HepG2 (cell line): Measurements from ENCODE around the gene TOPBP1. TPM values are rescaled to one million over a fixed set of nuclear protein-coding genes. Genes with fewer than 3 reads are reported as not detected.

Experiments
- ATAC-seq: fragments of 200-7000 bp; cut with Tn5 transposase; 3 replicates; pipeline ENCODE4 v1.9.1; 2020; ENCODE audit warnings: mild to moderate bottlenecking, moderate library complexity
- BruUV-seq: library from RNA; stranded (reverse); fragments of 400-500 nt; replicated peaks from 2 replicates; lab custom pipeline; 2021; lab: Mats Ljungman, UMichigan
- CTCF ChIA-PET: fragments of 300-600 bp; formaldehyde crosslinking; extraction: SDS; loops from one replicate; lab custom pipeline; 2021; ENCODE audit warnings: low total read pairs, inconsistent platforms, low intra/inter-chr PET ratio; lab: Yijun Ruan, JAX
- POLR2A ChIA-PET: fragments of 350-600 bp; sonication (Branson Sonifier 250); formaldehyde crosslinking; loops from one replicate; lab custom pipeline; 2020; ENCODE audit warnings: antibody characterized with exemption, inconsistent platforms; lab: Yijun Ruan, JAX
- DNase-seq: peaks from one replicate; pipeline ENCODE4 v3.0.0-alpha.2; 2015; ENCODE audit warnings: low spot score
- FAIRE-seq: peaks from 3 replicates; lab custom pipeline; 2011; peaks lifted over from hg19 to GRCh38; lab: Jason Lieb, UNC
- H2AFZ ChIP-seq: one replicate; pipeline ENCODE4 v1.6.1; 2011; ENCODE audit warnings: low read length, inconsistent platforms
- H3K27ac ChIP-seq: fragments of 300-600 bp; 3 replicates; pipeline ENCODE4 v1.8.0; 2011; ENCODE audit warnings: mixed run types, mild to moderate bottlenecking, mixed read lengths, low read length, inconsistent platforms; ENCODE audit not compliant: insufficient read depth; ENCODE audit errors: extremely low read length
- H3K27me3 ChIP-seq, 2 experiments: fragments of 200-600 bp in 1 of 2; 2 replicates in 1 of 2; 3 replicates in 1 of 2; pipeline versions ENCODE4 v1.6.0 to v1.8.0; 2011; ENCODE audit warnings: low read length in 2 of 2, mild to moderate bottlenecking in 2 of 2, moderate library complexity in 2 of 2, inconsistent platforms in 1 of 2; ENCODE audit not compliant: insufficient read depth in 2 of 2, control insufficient read depth in 1 of 2
- H3K36me3 ChIP-seq, 2 experiments: fragments of 200-600 bp in 1 of 2; replicated peaks in 1 of 2; 2 replicates in 1 of 2; 3 replicates in 1 of 2; pipeline versions ENCODE4 v1.5.1 to v1.8.0; 2011; ENCODE audit warnings: low read length in 2 of 2, inconsistent platforms in 1 of 2; ENCODE audit not compliant: insufficient read depth in 2 of 2, control insufficient read depth in 1 of 2
- H3K4me1 ChIP-seq: 2 replicates; pipeline ENCODE4 v1.5.1; 2012; ENCODE audit warnings: low read length, inconsistent platforms; ENCODE audit not compliant: insufficient read depth
- H3K4me2 ChIP-seq: 2 replicates; pipeline ENCODE4 v1.6.0; 2011; ENCODE audit warnings: low read depth, low read length, inconsistent platforms
- H3K4me3 ChIP-seq, 3 experiments: fragments of 200-600 bp in 1 of 3; sonication (generic), shearing (Covaris generic) in 1 of 3; replicated peaks in 1 of 3; 2 replicates each; pipeline ENCODE4 v1.5.1; 2011 to 2016; ENCODE audit warnings: low read length in 3 of 3, inconsistent platforms in 2 of 3, low read depth in 2 of 3, mild to moderate bottlenecking in 2 of 3, control low read depth in 1 of 3, mixed read lengths in 1 of 3; ENCODE audit not compliant: insufficient read depth in 1 of 3
- H3K79me2 ChIP-seq: one replicate; pipeline ENCODE4 v1.6.1; 2011; ENCODE audit warnings: low read length, inconsistent platforms; ENCODE audit not compliant: insufficient read depth
- H3K9ac ChIP-seq: 2 replicates; pipeline ENCODE4 v1.6.0; 2011; ENCODE audit warnings: mild to moderate bottlenecking, low read depth, low read length, inconsistent platforms; ENCODE audit not compliant: insufficient read depth
- H3K9me3 ChIP-seq: 2 replicates; pipeline ENCODE4 v1.5.1; 2012; ENCODE audit warnings: mild to moderate bottlenecking, low read length
- H4K20me1 ChIP-seq: 2 replicates; pipeline ENCODE4 v1.6.0; 2011; ENCODE audit warnings: inconsistent platforms, mild to moderate bottlenecking, low read length, moderate library complexity; ENCODE audit not compliant: insufficient read depth
- CERS6 ChIP-seq: sonication (generic); formaldehyde crosslinking; IDR thresholded peaks from 2 replicates; pipeline ENCODE4 v1.5.0; 2020; ENCODE audit warnings: missing genetic modification reagents
- HIC2 ChIP-seq: sonication (generic); formaldehyde crosslinking; IDR thresholded peaks from 2 replicates; pipeline ENCODE4 v1.9.0; 2022; ENCODE audit warnings: low read depth, missing genetic modification reagents
- JUNB ChIP-seq: sonication (generic); formaldehyde crosslinking; IDR thresholded peaks from 2 replicates; pipeline ENCODE4 v1.8.0; 2022; ENCODE audit warnings: missing genetic modification reagents, mild to moderate bottlenecking, borderline replicate concordance
- MYC ChIP-seq: sonication (generic); formaldehyde crosslinking; IDR thresholded peaks from 2 replicates; pipeline ENCODE4 v1.9.0; 2021; ENCODE audit warnings: missing genetic modification reagents, borderline replicate concordance
- REST ChIP-seq, 2 experiments: IDR thresholded peaks; 2 replicates each; pipeline ENCODE4 v1.6.1; 2011 to 2012; ENCODE audit warnings: low read length in 2 of 2, borderline replicate concordance in 1 of 2, low read depth in 1 of 2, mild to moderate bottlenecking in 1 of 2, moderate library complexity in 1 of 2
- SALL2 ChIP-seq: sonication (generic); formaldehyde crosslinking; IDR thresholded peaks from 2 replicates; pipeline ENCODE4 v1.8.1; 2023; ENCODE audit warnings: mild to moderate bottlenecking, missing genetic modification reagents, inconsistent platforms
- SMYD3 ChIP-seq: sonication (generic); formaldehyde crosslinking; IDR thresholded peaks from 2 replicates; pipeline ENCODE4 v1.8.1; 2023; ENCODE audit warnings: mild to moderate bottlenecking, missing genetic modification reagents
- WGBS: methylation state at CpG from one replicate; pipeline ENCODE4 v1.1.6; 2017; ENCODE audit warnings: low lambda C conversion rate; 5-methylcytosine and 5-hydroxymethylcytosine counted together
- in situ Hi-C: cut with HindIII; loops from 2 replicates; pipeline ENCODE4 v1.10.0; 2017; ENCODE audit warnings: low pct_unique_long_range_greater_than_20kb; ENCODE audit not compliant: extremely low pct_ligation_motif_present
- intact Hi-C: fragments of 100-400 bp; cut with micrococcal nuclease; formaldehyde crosslinking; loops from one replicate; pipeline ENCODE4 v1.10.0; 2022; ENCODE audit not compliant: unreplicated experiment
- polyA plus RNA-seq, 8 experiments: library from polyadenylated mRNA; depleted of rRNA in 3 of 8; stranded (reverse) in 7 of 8; unstranded in 1 of 8; fragments of >200 nt; fragmentation: Illumina TruSeq in 4 of 8; extraction: Trizol in 4 of 8; gene quantifications; 2 replicates each; pipeline versions ENCODE4 v1.2.1 to v1.2.3, GENCODE V29; 2011 to 2016; ENCODE audit warnings: low read depth in 4 of 8, missing spikeins in 1 of 8, mixed read lengths in 1 of 8; ENCODE audit not compliant: insufficient read depth in 1 of 8
- total RNA-seq, 5 experiments: library from RNA; depleted of rRNA; stranded (reverse); fragments of >200 nt; fragmentation: Illumina TruSeq; extraction: Trizol; gene quantifications; 2 replicates each; pipeline ENCODE4 v1.2.3, GENCODE V29; 2016; ENCODE audit warnings: low read depth in 1 of 5

The TOPBP1 gene
- total and polyA plus RNA-seq, 2 of the 13 experiments (the other 11 are each of a cell fraction or from before 2014, with no cell fraction given), result 24.3 to 42.9 TPM

GRCh38 chr3:133699903-133700302 lies 38.2 kb upstream of the TOPBP1 start:
- TF ChIP-seq JUNB (CRISPR knock-in tag) (no peak), SALL2 (CRISPR knock-in tag) (no peak), CERS6 (CRISPR knock-in tag) (no peak), REST (IDR thresholded peaks at IDR 0.05; ENCODE audit: borderline replicate concordance in 1 of 2, low read depth in 1 of 2, low read length in 2 of 2) (no peak), SMYD3 (CRISPR knock-in tag) (no peak), MYC (CRISPR knock-in tag) (no peak), HIC2 (CRISPR knock-in tag) (no peak)
- in situ Hi-C loops, result no loop called here
- H2AFZ ChIP-seq, result no peak overlapping the region
- no peaks in the 10 kb centered on the region for H3K36me3 ChIP-seq
- H3K4me1 ChIP-seq, result peaks cover 31% of the 10 kb centered on the region
- no peaks in the 10 kb centered on the region for H4K20me1 ChIP-seq
- WGBS, result 59% methylated on average over 3 of the region's 3 CpGs
- no peaks in the 10 kb centered on the region for H3K9me3 ChIP-seq
- DNase-seq (no peak), FAIRE-seq (no peak), ATAC-seq (no peak)
- ChIA-PET CTCF (no interaction called here), POLR2A (no interaction called here)
- intact Hi-C loops, result no loop called here
- no peaks in the 10 kb centered on the region for H3K79me2 ChIP-seq
- no peak overlapping the region for H3K4me3 ChIP-seq
- H3K27me3 ChIP-seq, result no peaks in the 10 kb centered on the region
- no peak overlapping the region for H3K4me2 ChIP-seq
- H3K27ac ChIP-seq, result no peak overlapping the region
- H3K9ac ChIP-seq, result no peak overlapping the region
- no TSS peak for BruUV-seq
